HepG2 (cell line): ENCODE data around the gene BLMH. TPM values are rescaled to one million over a fixed set of nuclear protein-coding genes. Genes with fewer than 3 reads are reported as not detected.

Experiments
- ATAC-seq: fragments of 200-7000 bp; cut with Tn5 transposase; 3 replicates; pipeline ENCODE4 v1.9.1; 2020; ENCODE audit warnings: mild to moderate bottlenecking, moderate library complexity
- BruUV-seq: library from RNA; stranded (reverse); fragments of 400-500 nt; replicated peaks from 2 replicates; lab custom pipeline; 2021; lab: Mats Ljungman, UMichigan
- CTCF ChIA-PET: fragments of 300-600 bp; formaldehyde crosslinking; extraction: SDS; loops from one replicate; lab custom pipeline; 2021; ENCODE audit warnings: low total read pairs, inconsistent platforms, low intra/inter-chr PET ratio; lab: Yijun Ruan, JAX
- POLR2A ChIA-PET: fragments of 350-600 bp; sonication (Branson Sonifier 250); formaldehyde crosslinking; loops from one replicate; lab custom pipeline; 2020; ENCODE audit warnings: antibody characterized with exemption, inconsistent platforms; lab: Yijun Ruan, JAX
- DNase-seq: peaks from one replicate; pipeline ENCODE4 v3.0.0-alpha.2; 2015; ENCODE audit warnings: low spot score
- FAIRE-seq: peaks from 3 replicates; lab custom pipeline; 2011; peaks lifted over from hg19 to GRCh38; lab: Jason Lieb, UNC
- H2AFZ ChIP-seq: one replicate; pipeline ENCODE4 v1.6.1; 2011; ENCODE audit warnings: low read length, inconsistent platforms
- H3K27ac ChIP-seq: fragments of 300-600 bp; 3 replicates; pipeline ENCODE4 v1.8.0; 2011; ENCODE audit warnings: mixed run types, mild to moderate bottlenecking, mixed read lengths, low read length, inconsistent platforms; ENCODE audit not compliant: insufficient read depth; ENCODE audit errors: extremely low read length
- H3K27me3 ChIP-seq, 2 experiments: fragments of 200-600 bp in 1 of 2; 2 replicates in 1 of 2; 3 replicates in 1 of 2; pipeline versions ENCODE4 v1.6.0 to v1.8.0; 2011; ENCODE audit warnings: low read length in 2 of 2, mild to moderate bottlenecking in 2 of 2, moderate library complexity in 2 of 2, inconsistent platforms in 1 of 2; ENCODE audit not compliant: insufficient read depth in 2 of 2, control insufficient read depth in 1 of 2
- H3K36me3 ChIP-seq, 2 experiments: fragments of 200-600 bp in 1 of 2; replicated peaks in 1 of 2; 2 replicates in 1 of 2; 3 replicates in 1 of 2; pipeline versions ENCODE4 v1.5.1 to v1.8.0; 2011; ENCODE audit warnings: low read length in 2 of 2, inconsistent platforms in 1 of 2; ENCODE audit not compliant: insufficient read depth in 2 of 2, control insufficient read depth in 1 of 2
- H3K4me1 ChIP-seq: 2 replicates; pipeline ENCODE4 v1.5.1; 2012; ENCODE audit warnings: low read length, inconsistent platforms; ENCODE audit not compliant: insufficient read depth
- H3K4me2 ChIP-seq: 2 replicates; pipeline ENCODE4 v1.6.0; 2011; ENCODE audit warnings: low read depth, low read length, inconsistent platforms
- H3K4me3 ChIP-seq, 3 experiments: fragments of 200-600 bp in 1 of 3; sonication (generic), shearing (Covaris generic) in 1 of 3; replicated peaks in 1 of 3; 2 replicates each; pipeline ENCODE4 v1.5.1; 2011 to 2016; ENCODE audit warnings: low read length in 3 of 3, inconsistent platforms in 2 of 3, low read depth in 2 of 3, mild to moderate bottlenecking in 2 of 3, control low read depth in 1 of 3, mixed read lengths in 1 of 3; ENCODE audit not compliant: insufficient read depth in 1 of 3
- H3K79me2 ChIP-seq: one replicate; pipeline ENCODE4 v1.6.1; 2011; ENCODE audit warnings: low read length, inconsistent platforms; ENCODE audit not compliant: insufficient read depth
- H3K9ac ChIP-seq: 2 replicates; pipeline ENCODE4 v1.6.0; 2011; ENCODE audit warnings: mild to moderate bottlenecking, low read depth, low read length, inconsistent platforms; ENCODE audit not compliant: insufficient read depth
- H3K9me3 ChIP-seq: 2 replicates; pipeline ENCODE4 v1.5.1; 2012; ENCODE audit warnings: mild to moderate bottlenecking, low read length
- H4K20me1 ChIP-seq: 2 replicates; pipeline ENCODE4 v1.6.0; 2011; ENCODE audit warnings: inconsistent platforms, mild to moderate bottlenecking, low read length, moderate library complexity; ENCODE audit not compliant: insufficient read depth
- GABPA ChIP-seq, 2 experiments: IDR thresholded peaks; 2 replicates each; pipeline ENCODE4 v1.6.1; 2011 to 2016; ENCODE audit warnings: low read depth in 2 of 2, low read length in 1 of 2, missing biosample characterization in 1 of 2, missing genetic modification characterization in 1 of 2
- ZNF335 ChIP-seq: sonication (generic); formaldehyde crosslinking; IDR thresholded peaks from 2 replicates; pipeline ENCODE4 v1.4.0; 2020; ENCODE audit warnings: missing genetic modification reagents
- WGBS: methylation state at CpG from one replicate; pipeline ENCODE4 v1.1.6; 2017; ENCODE audit warnings: low lambda C conversion rate; 5-methylcytosine and 5-hydroxymethylcytosine counted together
- in situ Hi-C: cut with HindIII; loops from 2 replicates; pipeline ENCODE4 v1.10.0; 2017; ENCODE audit warnings: low pct_unique_long_range_greater_than_20kb; ENCODE audit not compliant: extremely low pct_ligation_motif_present
- intact Hi-C: fragments of 100-400 bp; cut with micrococcal nuclease; formaldehyde crosslinking; loops from one replicate; pipeline ENCODE4 v1.10.0; 2022; ENCODE audit not compliant: unreplicated experiment
- polyA plus RNA-seq, 8 experiments: library from polyadenylated mRNA; depleted of rRNA in 3 of 8; stranded (reverse) in 7 of 8; unstranded in 1 of 8; fragments of >200 nt; fragmentation: Illumina TruSeq in 4 of 8; extraction: Trizol in 4 of 8; gene quantifications; 2 replicates each; pipeline versions ENCODE4 v1.2.1 to v1.2.3, GENCODE V29; 2011 to 2016; ENCODE audit warnings: low read depth in 4 of 8, missing spikeins in 1 of 8, mixed read lengths in 1 of 8; ENCODE audit not compliant: insufficient read depth in 1 of 8
- total RNA-seq, 5 experiments: library from RNA; depleted of rRNA; stranded (reverse); fragments of >200 nt; fragmentation: Illumina TruSeq; extraction: Trizol; gene quantifications; 2 replicates each; pipeline ENCODE4 v1.2.3, GENCODE V29; 2016; ENCODE audit warnings: low read depth in 1 of 5
- TF ChIP-seq, protein P1 (sequence below): sonication (generic); formaldehyde crosslinking; IDR thresholded peaks from 2 replicates; pipeline ENCODE4 v1.4.0; 2020; ENCODE audit warnings: missing genetic modification reagents
- TF ChIP-seq, protein P2 (sequence below): sonication (generic); formaldehyde crosslinking; IDR thresholded peaks from 2 replicates; pipeline ENCODE4 v1.4.0; 2020; ENCODE audit warnings: missing genetic modification reagents

Gene BLMH
- total and polyA plus RNA-seq, 2 of the 13 experiments (the other 11 are each of a cell fraction or from before 2014, with no cell fraction given), result 12.1 to 41.0 TPM

DNA sequence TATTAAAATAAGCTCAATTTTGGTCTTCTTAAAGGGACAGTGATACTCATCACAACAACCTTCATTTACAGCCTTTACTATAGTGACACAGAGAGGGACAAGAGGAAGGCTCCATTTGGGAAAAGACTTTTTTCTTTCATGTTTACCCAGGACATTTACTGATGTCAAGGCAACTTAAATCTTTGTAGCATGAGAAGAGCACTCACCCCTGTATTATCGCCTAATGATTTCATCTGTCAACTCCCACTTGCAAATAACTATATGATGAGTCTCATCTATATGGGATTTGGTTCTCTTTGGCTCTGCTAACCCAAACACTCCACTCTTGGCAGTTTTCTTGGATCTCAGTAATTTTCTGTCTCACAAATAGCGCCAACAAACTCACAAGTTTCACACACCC, 24.1 kb downstream of the BLMH start (continued):
- TF ChIP-seq, protein P1, sequence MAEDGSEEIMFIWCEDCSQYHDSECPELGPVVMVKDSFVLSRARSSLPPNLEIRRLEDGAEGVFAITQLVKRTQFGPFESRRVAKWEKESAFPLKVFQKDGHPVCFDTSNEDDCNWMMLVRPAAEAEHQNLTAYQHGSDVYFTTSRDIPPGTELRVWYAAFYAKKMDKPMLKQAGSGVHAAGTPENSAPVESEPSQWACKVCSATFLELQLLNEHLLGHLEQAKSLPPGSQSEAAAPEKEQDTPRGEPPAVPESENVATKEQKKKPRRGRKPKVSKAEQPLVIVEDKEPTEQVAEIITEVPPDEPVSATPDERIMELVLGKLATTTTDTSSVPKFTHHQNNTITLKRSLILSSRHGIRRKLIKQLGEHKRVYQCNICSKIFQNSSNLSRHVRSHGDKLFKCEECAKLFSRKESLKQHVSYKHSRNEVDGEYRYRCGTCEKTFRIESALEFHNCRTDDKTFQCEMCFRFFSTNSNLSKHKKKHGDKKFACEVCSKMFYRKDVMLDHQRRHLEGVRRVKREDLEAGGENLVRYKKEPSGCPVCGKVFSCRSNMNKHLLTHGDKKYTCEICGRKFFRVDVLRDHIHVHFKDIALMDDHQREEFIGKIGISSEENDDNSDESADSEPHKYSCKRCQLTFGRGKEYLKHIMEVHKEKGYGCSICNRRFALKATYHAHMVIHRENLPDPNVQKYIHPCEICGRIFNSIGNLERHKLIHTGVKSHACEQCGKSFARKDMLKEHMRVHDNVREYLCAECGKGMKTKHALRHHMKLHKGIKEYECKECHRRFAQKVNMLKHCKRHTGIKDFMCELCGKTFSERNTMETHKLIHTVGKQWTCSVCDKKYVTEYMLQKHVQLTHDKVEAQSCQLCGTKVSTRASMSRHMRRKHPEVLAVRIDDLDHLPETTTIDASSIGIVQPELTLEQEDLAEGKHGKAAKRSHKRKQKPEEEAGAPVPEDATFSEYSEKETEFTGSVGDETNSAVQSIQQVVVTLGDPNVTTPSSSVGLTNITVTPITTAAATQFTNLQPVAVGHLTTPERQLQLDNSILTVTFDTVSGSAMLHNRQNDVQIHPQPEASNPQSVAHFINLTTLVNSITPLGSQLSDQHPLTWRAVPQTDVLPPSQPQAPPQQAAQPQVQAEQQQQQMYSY, result no peak
- TF ChIP-seq, protein P2, sequence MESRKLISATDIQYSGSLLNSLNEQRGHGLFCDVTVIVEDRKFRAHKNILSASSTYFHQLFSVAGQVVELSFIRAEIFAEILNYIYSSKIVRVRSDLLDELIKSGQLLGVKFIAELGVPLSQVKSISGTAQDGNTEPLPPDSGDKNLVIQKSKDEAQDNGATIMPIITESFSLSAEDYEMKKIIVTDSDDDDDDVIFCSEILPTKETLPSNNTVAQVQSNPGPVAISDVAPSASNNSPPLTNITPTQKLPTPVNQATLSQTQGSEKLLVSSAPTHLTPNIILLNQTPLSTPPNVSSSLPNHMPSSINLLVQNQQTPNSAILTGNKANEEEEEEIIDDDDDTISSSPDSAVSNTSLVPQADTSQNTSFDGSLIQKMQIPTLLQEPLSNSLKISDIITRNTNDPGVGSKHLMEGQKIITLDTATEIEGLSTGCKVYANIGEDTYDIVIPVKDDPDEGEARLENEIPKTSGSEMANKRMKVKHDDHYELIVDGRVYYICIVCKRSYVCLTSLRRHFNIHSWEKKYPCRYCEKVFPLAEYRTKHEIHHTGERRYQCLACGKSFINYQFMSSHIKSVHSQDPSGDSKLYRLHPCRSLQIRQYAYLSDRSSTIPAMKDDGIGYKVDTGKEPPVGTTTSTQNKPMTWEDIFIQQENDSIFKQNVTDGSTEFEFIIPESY, result no peak

GRCh38 chr17:30263552-30264333, 28.0 kb downstream of the BLMH start:
- H3K27ac ChIP-seq, result no peak overlapping the region
- H2AFZ ChIP-seq, result no peak overlapping the region
- no peak overlapping the region for H3K4me2 ChIP-seq
- H3K79me2 ChIP-seq, result no peaks in the 10 kb centered on the region
- BruUV-seq, result no TSS peak
- FAIRE-seq (no peak), ATAC-seq (no peak), DNase-seq (no peak)
- CTCF ChIA-PET, result no interaction called here
- H4K20me1 ChIP-seq, result no peaks in the 10 kb centered on the region
- no peak overlapping the region for H3K4me3 ChIP-seq
- H3K36me3 ChIP-seq, result peaks cover 13 to 55% of the 10 kb centered on the region in 2 experiments
- intact Hi-C loops, result no loop called here
- H3K9ac ChIP-seq, result no peak overlapping the region
- in situ Hi-C loops, result no loop called here
- POLR2A ChIA-PET, result no interaction called here
- no peak for TF ChIP-seq GABPA (IDR thresholded peaks at IDR 0.05; ENCODE audit: low read depth, low read length)
- TF ChIP-seq GABPA (CRISPR knock-in tag; IDR thresholded peaks at IDR 0.05; ENCODE audit: low read depth), result no peak
- TF ChIP-seq ZNF335 (CRISPR knock-in tag), result no peak
- 90% methylated on average over 2 of the region's 2 CpGs for WGBS
- H3K27me3 ChIP-seq, result no peaks in the 10 kb centered on the region
- no peaks in the 10 kb centered on the region for H3K9me3 ChIP-seq
- no peaks in the 10 kb centered on the region for H3K4me1 ChIP-seq
